Left cardiac atrium (tissue), 4 donors: ENCODE results near the gene KNL1. TPM values are rescaled to one million over a fixed set of nuclear protein-coding genes. Genes with fewer than 3 reads are reported as not detected.

Source experiments
- ATAC-seq, 2 donors: fragments of 200-7000 bp; cut with Tn5 transposase; one replicate each; pipeline ENCODE4 v1.9.1; 2020; ENCODE audit warnings: mild to moderate bottlenecking in 2 of 2, moderate library complexity in 2 of 2
- DNase-seq: peaks from one replicate; pipeline ENCODE4 v3.0.0-alpha.2; 2020
- intact Hi-C, 2 donors: fragments of 100-400 bp; cut with DNase I; formaldehyde crosslinking; loops; one replicate each; pipeline versions ENCODE4 v1.14.1 to v1.15.1; 2022 to 2023
- total RNA-seq, 2 donors: library from RNA; stranded (reverse); fragmentation: NEBNext Ultra II Directional; extraction: Animal tissue kit (Norgen Biotek cat#: 25700); gene quantifications; one replicate each; pipeline ENCODE4 v1.2.1, GENCODE V29; 2021
- donor health status: DM: no; HTN: yes; CAD: no.
- donor health status: DM: no; HTN: yes; CAD: no; lungs with severe emphysema.
- donor health status: DM: yes; HTN: yes; CAD: no.
- donor health status: Dilated cardiomyopathy.

Gene KNL1
- total RNA-seq, 2 donors from 2014 or later = 0.55 to 1.1 TPM

GRCh38 chr15:40697916-40698315 lies 103.9 kb downstream of the KNL1 start:
- no peak for DNase-seq
- intact Hi-C loops = no loop called here

GRCh38 chr15:40702077-40702476 lies 108.0 kb downstream of the KNL1 start:
- DNase-seq (no peak), ATAC-seq (no peak)
- intact Hi-C loops = no loop called here

More at GRCh38 chr15:40697916-40698315, 103.9 kb downstream of the KNL1 start:
- ATAC-seq = no peak

GRCh38 chr15:40706121-40706520 lies 112.1 kb downstream of the KNL1 start:
- DNase-seq = no peak
- intact Hi-C loops = no loop called here
- ATAC-seq = no peak

Other genes starting within 250 kb of the KNL1 start
- gene PHGR1, start 243.2 kb upstream of the KNL1 start, total RNA-seq = not detected
- 1 to 10 TPM in 1 of 2 donors, under 1 TPM in 1; 0.31 to 6.5 TPM for gene DISP2, start 236.0 kb upstream of the KNL1 start, total RNA-seq
- gene KNSTRN, start 211.5 kb upstream of the KNL1 start, total RNA-seq = 1 to 10 TPM; 7.2 to 8.0 TPM
- 10 to 100 TPM; 58.4 to 63.4 TPM for gene IVD, start 188.5 kb upstream of the KNL1 start, total RNA-seq
- 10 to 100 TPM; 14.5 to 14.8 TPM for gene BAHD1, start 153.3 kb upstream of the KNL1 start, total RNA-seq
- gene CHST14, start 123.3 kb upstream of the KNL1 start, total RNA-seq = 10 to 100 TPM in 1 of 2 donors, 1 to 10 TPM in 1; 9.9 to 10.7 TPM
- gene CCDC32, start 29.2 kb upstream of the KNL1 start, total RNA-seq = 10 to 100 TPM; 16.9 to 22.7 TPM
- gene RPUSD2, start 24.9 kb upstream of the KNL1 start, total RNA-seq = 10 to 100 TPM in 1 of 2 donors, 1 to 10 TPM in 1; 7.9 to 11.3 TPM
- 1 to 10 TPM in 1 of 2 donors, under 1 TPM in 1; 0.97 to 2.6 TPM for gene RAD51, start 100.9 kb downstream of the KNL1 start, total RNA-seq
- gene RMDN3, start 161.0 kb downstream of the KNL1 start, total RNA-seq = 10 to 100 TPM; 20.7 to 23.8 TPM
- gene GCHFR, start 169.8 kb downstream of the KNL1 start, total RNA-seq = 10 to 100 TPM in 1 of 2 donors, 1 to 10 TPM in 1; 6.5 to 18.2 TPM
- gene C15orf62, start 175.7 kb downstream of the KNL1 start, total RNA-seq = under 1 TPM; 0.26 to 0.32 TPM
- gene ZFYVE19, start 212.8 kb downstream of the KNL1 start, total RNA-seq = 10 to 100 TPM; 12.7 to 26.8 TPM
- gene DNAJC17, start 213.2 kb downstream of the KNL1 start, total RNA-seq = 10 to 100 TPM; 18.8 to 19.2 TPM
- gene PPP1R14D, start 234.5 kb downstream of the KNL1 start, total RNA-seq = not detected
- gene SPINT1, start 249.8 kb downstream of the KNL1 start, total RNA-seq = 1 to 10 TPM; 1.3 to 1.4 TPM